HG03064 (cell line): ENCODE results near the gene DPF3.
"Not testable (repeated sequence)": the region's sequence is repeated elsewhere in the genome, so short reads cannot be mapped to it uniquely, and the experiment has no call there.

ENCODE experiments used
- ATAC-seq: cut with Tn5 transposase; IDR thresholded peaks from one replicate; pipeline ENCODE4 v1.9.1; 2021; ENCODE audit warnings: low read depth; ENCODE audit not compliant: unreplicated experiment

The DPF3 gene

GRCh38 chr14:72776701-72777261 is 117.1 kb downstream of the DPF3 start:
- ATAC-seq = no peak

GRCh38 chr14:72775923-72776554 is 117.9 kb downstream of the DPF3 start:
- ATAC-seq = no peak

- no peak for ATAC-seq
Measured at GRCh38 chr14:72774894-72775620, 118.8 kb downstream of the DPF3 start.

- no peak for ATAC-seq
Measured at GRCh38 chr14:72774141-72774540, 119.8 kb downstream of the DPF3 start.

- ATAC-seq = no peak
Measured at GRCh38 chr14:72771561-72771960, 122.3 kb downstream of the DPF3 start.

GRCh38 chr14:72766296-72766695 is 127.6 kb downstream of the DPF3 start:
- ATAC-seq = no peak

GRCh38 chr14:72763892-72764291 is 130.0 kb downstream of the DPF3 start:
- ATAC-seq = no peak

- ATAC-seq = no peak
Measured at GRCh38 chr14:72759670-72760069, 134.2 kb downstream of the DPF3 start.

- no peak for ATAC-seq
Measured at GRCh38 chr14:72758993-72759392, 134.9 kb downstream of the DPF3 start.

- ATAC-seq = no peak
Measured at GRCh38 chr14:72758420-72758819, 135.5 kb downstream of the DPF3 start.

- no peak for ATAC-seq
Measured at GRCh38 chr14:72756967-72757366, 136.9 kb downstream of the DPF3 start.

GRCh38 chr14:72755766-72756165 is 138.1 kb downstream of the DPF3 start:
- ATAC-seq = no peak

- no peak for ATAC-seq
Measured at GRCh38 chr14:72754949-72755348, 139.0 kb downstream of the DPF3 start.

- ATAC-seq = no peak
Measured at GRCh38 chr14:72753879-72754400, 140.0 kb downstream of the DPF3 start.

GRCh38 chr14:72753044-72753710 is 140.7 kb downstream of the DPF3 start:
- ATAC-seq = no peak

- ATAC-seq = no peak
Measured at GRCh38 chr14:72752034-72752412, 141.9 kb downstream of the DPF3 start.

- ATAC-seq = no peak
Measured at GRCh38 chr14:72751276-72752033, 142.4 kb downstream of the DPF3 start.

- ATAC-seq = not testable (repeated sequence)
Measured at GRCh38 chr14:72748921-72749320, 145.0 kb downstream of the DPF3 start.

GRCh38 chr14:72747652-72748051 is 146.2 kb downstream of the DPF3 start:
- no peak for ATAC-seq
